Subcutaneous adipose tissue (tissue), 4 donors: ENCODE data around the gene OPRM1. TPM values are rescaled to one million over a fixed set of nuclear protein-coding genes. Genes with fewer than 3 reads are reported as not detected.

Experiments used
- CTCF ChIP-seq: fragments of 450-650 bp; IDR thresholded peaks from one replicate; pipeline ENCODE4 v1.5.1; 2016; ENCODE audit warnings: low read depth, mild to moderate bottlenecking, control low read depth, antibody characterized with exemption, moderate library complexity
- total RNA-seq, 4 donors: library from RNA; depleted of rRNA; stranded (reverse); fragments of >200 nt; gene quantifications; one replicate each; pipeline ENCODE4 v1.1.0, GENCODE V29; 2016

OPRM1 gene
- total RNA-seq, 4 donors from 2014 or later: not detected

- TF ChIP-seq CTCF: no peak
Observed at GRCh38 chr6:154230910-154231595, 192.0 kb downstream of the OPRM1 start.

GRCh38 chr6:154232013-154232910, 193.2 kb downstream of the OPRM1 start:
- TF ChIP-seq CTCF: no peak

GRCh38 chr6:154233383-154233782, 194.3 kb downstream of the OPRM1 start:
- no peak for TF ChIP-seq CTCF

GRCh38 chr6:154234019-154234772, 195.2 kb downstream of the OPRM1 start:
- no peak for TF ChIP-seq CTCF

GRCh38 chr6:154236646-154237301, 197.7 kb downstream of the OPRM1 start:
- no peak for TF ChIP-seq CTCF

GRCh38 chr6:154238831-154239230, 199.8 kb downstream of the OPRM1 start:
- TF ChIP-seq CTCF: no peak
